HL-60 (cell line): Measurements from ENCODE around the gene NAGA.

ENCODE experiments used
- DNase-seq, 2 experiments: peaks; one replicate each; pipeline ENCODE4 v3.0.0-alpha.2; 2010 to 2020; ENCODE audit warnings: low read depth in 1 of 2, low spot score in 1 of 2
- H3K27ac ChIP-seq: fragments of 250-450 bp; sonication (Bioruptor Pico); replicated peaks from 2 replicates; pipeline ENCODE4 v1.5.1; 2020; ENCODE audit warnings: mild to moderate bottlenecking, moderate library complexity
- H3K27me3 ChIP-seq: fragments of 250-450 bp; sonication (Bioruptor Pico); 2 replicates; pipeline ENCODE4 v1.5.1; 2021; ENCODE audit warnings: mild to moderate bottlenecking, moderate library complexity; ENCODE audit not compliant: insufficient read depth, poor library complexity, severe bottlenecking
- H3K4me3 ChIP-seq: replicated peaks from 2 replicates; pipeline ENCODE4 v1.5.1; 2011; ENCODE audit warnings: mild to moderate bottlenecking, control low read depth, low read length; ENCODE audit not compliant: insufficient read depth
- GABPA ChIP-seq: IDR thresholded peaks from 2 replicates; pipeline ENCODE4 v1.6.1; 2012; ENCODE audit warnings: low read depth
- POLR2AphosphoS5 ChIP-seq: IDR thresholded peaks from 2 replicates; pipeline ENCODE4 v1.6.1; 2012; ENCODE audit warnings: low read depth
- SPI1 ChIP-seq: IDR thresholded peaks from 2 replicates; pipeline ENCODE4 v1.6.1; 2012; ENCODE audit warnings: low read depth, mild to moderate bottlenecking, borderline replicate concordance
- TF ChIP-seq, protein P1 (sequence below): IDR thresholded peaks from one replicate; pipeline ENCODE4 v1.5.1; 2011; ENCODE audit warnings: low read length, control low read depth, inconsistent platforms; ENCODE audit not compliant: insufficient read depth
- TF ChIP-seq, protein P2 (sequence below): IDR thresholded peaks from 2 replicates; pipeline ENCODE4 v1.6.1; 2012; ENCODE audit warnings: low read depth; ENCODE audit not compliant: insufficient replicate concordance

Gene NAGA

DNA sequence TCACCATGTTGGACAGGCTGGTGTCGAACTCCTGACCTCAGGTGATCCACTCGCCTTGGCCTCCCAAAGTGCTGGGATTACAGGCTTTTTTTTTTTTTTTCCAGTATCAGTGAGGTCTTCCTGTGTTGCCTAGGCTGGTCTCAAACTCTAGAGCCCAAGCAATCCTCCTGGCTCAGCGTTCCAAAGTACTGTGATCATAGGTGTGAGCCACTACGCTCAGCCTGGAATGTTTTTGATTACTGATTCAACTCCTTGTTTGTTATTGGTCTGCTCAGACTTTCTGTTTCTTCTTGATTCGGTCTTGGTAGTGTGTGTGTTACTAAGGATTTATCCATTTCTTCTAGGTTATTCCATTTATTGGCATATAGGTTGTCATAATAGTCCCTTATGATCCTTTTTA is 31.3 kb downstream of the NAGA start:
- no peak overlapping the region for H3K4me3 ChIP-seq
- DNase-seq, result no peak
- H3K27me3 ChIP-seq, result no peaks in the 10 kb centered on the region
- no peak overlapping the region for H3K27ac ChIP-seq
- TF ChIP-seq, protein P1, sequence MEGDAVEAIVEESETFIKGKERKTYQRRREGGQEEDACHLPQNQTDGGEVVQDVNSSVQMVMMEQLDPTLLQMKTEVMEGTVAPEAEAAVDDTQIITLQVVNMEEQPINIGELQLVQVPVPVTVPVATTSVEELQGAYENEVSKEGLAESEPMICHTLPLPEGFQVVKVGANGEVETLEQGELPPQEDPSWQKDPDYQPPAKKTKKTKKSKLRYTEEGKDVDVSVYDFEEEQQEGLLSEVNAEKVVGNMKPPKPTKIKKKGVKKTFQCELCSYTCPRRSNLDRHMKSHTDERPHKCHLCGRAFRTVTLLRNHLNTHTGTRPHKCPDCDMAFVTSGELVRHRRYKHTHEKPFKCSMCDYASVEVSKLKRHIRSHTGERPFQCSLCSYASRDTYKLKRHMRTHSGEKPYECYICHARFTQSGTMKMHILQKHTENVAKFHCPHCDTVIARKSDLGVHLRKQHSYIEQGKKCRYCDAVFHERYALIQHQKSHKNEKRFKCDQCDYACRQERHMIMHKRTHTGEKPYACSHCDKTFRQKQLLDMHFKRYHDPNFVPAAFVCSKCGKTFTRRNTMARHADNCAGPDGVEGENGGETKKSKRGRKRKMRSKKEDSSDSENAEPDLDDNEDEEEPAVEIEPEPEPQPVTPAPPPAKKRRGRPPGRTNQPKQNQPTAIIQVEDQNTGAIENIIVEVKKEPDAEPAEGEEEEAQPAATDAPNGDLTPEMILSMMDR, result no peak
- TF ChIP-seq POLR2AphosphoS5 (no peak), SPI1 (no peak), GABPA (no peak)
- TF ChIP-seq, protein P2, sequence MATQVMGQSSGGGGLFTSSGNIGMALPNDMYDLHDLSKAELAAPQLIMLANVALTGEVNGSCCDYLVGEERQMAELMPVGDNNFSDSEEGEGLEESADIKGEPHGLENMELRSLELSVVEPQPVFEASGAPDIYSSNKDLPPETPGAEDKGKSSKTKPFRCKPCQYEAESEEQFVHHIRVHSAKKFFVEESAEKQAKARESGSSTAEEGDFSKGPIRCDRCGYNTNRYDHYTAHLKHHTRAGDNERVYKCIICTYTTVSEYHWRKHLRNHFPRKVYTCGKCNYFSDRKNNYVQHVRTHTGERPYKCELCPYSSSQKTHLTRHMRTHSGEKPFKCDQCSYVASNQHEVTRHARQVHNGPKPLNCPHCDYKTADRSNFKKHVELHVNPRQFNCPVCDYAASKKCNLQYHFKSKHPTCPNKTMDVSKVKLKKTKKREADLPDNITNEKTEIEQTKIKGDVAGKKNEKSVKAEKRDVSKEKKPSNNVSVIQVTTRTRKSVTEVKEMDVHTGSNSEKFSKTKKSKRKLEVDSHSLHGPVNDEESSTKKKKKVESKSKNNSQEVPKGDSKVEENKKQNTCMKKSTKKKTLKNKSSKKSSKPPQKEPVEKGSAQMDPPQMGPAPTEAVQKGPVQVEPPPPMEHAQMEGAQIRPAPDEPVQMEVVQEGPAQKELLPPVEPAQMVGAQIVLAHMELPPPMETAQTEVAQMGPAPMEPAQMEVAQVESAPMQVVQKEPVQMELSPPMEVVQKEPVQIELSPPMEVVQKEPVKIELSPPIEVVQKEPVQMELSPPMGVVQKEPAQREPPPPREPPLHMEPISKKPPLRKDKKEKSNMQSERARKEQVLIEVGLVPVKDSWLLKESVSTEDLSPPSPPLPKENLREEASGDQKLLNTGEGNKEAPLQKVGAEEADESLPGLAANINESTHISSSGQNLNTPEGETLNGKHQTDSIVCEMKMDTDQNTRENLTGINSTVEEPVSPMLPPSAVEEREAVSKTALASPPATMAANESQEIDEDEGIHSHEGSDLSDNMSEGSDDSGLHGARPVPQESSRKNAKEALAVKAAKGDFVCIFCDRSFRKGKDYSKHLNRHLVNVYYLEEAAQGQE, result no peak

DNA sequence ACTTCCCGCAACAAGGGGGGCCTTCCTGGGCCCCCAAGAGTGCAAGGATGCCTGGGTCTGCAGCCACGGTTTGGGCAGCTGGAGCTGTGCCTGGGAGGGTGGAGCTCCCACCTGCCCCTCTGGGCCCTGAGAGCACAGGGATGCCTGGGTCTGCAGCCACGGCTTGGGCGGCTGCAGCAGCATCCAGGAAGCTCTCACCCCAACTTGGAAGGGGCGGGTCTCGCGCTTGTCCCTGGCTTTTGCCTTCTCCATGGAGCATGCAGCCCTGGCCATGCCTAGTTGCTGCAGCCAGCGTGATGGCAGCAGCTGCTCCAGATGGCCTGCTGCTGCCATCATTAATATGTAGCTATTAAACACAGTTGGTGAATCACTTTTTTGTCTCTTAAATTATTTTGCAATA is 35.4 kb downstream of the NAGA start:
- TF ChIP-seq, protein P1, result no peak
- TF ChIP-seq GABPA, result no peak
- TF ChIP-seq POLR2AphosphoS5, result no peak
- no peak for TF ChIP-seq SPI1
- TF ChIP-seq, protein P2, result no peak
- DNase-seq, result no peak

DNA sequence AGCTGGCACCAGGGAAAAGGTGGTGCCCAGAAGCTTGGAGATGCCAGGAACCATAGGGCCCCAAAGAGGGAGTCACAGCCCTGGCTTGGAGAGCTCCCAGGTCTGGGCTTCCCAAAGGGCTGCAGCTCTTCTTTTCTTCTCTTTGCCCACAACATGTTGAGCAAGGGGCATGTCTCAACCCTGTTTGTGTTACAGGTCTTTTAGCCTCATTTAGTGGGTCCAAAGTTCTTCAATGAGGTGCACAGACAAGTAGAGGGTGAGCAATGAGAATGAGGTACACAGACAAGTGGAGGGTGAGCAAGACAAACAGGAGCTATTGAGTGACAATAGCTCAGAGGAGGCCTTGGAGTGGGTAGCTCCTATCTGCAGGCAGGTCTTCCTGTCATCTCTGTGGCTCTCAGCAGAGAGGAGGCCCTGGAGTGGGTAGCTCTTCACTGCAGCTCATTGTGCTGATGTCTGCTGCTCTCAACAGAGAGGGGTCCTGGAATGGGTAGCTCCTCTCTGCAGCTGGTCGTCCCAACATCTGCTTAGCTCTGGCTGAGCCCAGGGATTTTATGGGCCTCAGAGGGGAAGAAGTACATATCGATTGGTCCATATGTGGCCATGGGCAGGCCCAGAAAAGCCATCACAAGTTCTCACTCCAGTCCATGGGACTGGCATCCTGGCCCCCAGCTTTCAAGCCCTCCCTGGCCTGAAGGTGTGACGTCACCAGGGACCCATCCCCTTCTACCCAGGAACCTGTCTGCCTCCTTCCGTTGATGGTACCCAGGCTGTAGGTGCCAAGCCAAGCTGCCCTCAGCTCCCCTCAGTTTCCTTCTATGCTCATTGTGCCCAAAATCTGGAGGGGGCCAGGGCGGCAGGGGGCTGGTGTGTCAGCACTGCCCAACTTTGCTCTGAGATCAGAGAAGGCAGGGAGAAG is 37.1 kb downstream of the NAGA start:
- no peak for DNase-seq
- no peaks in the 10 kb centered on the region for H3K27me3 ChIP-seq
- TF ChIP-seq, protein P1, result no peak
- no peak for TF ChIP-seq SPI1
- TF ChIP-seq, protein P2, result no peak
- no peak for TF ChIP-seq POLR2AphosphoS5
- TF ChIP-seq GABPA, result no peak
- no peak overlapping the region for H3K4me3 ChIP-seq
- H3K27ac ChIP-seq, result no peak overlapping the region

More for the DNA sequence above, 35.4 kb downstream of the NAGA start:
- H3K27ac ChIP-seq, result no peak overlapping the region
- no peak overlapping the region for H3K4me3 ChIP-seq
- H3K27me3 ChIP-seq, result no peaks in the 10 kb centered on the region
